GM12878 (cell line): ENCODE data around the gene CTBP1. TPM values are rescaled to one million over a fixed set of nuclear protein-coding genes. Genes with fewer than 3 reads are reported as not detected.

Experiments
- ATAC-seq: fragments of 200-7000 bp; cut with Tn5 transposase; 3 replicates; pipeline ENCODE4 v1.9.1; 2020; ENCODE audit warnings: mild to moderate bottlenecking, moderate library complexity
- BruUV-seq: library from RNA; stranded (reverse); fragments of 400-500 nt; replicated peaks from 2 replicates; lab custom pipeline; 2021; lab: Mats Ljungman, UMichigan
- CTCF ChIA-PET: fragments of 300-600 bp; sonication (Branson Sonifier 250); formaldehyde crosslinking; extraction: SDS; loops from one replicate; lab custom pipeline; 2021; ENCODE audit warnings: inconsistent platforms; lab: Yijun Ruan, JAX
- POLR2A ChIA-PET: fragments of 350-600 bp; formaldehyde crosslinking; extraction: SDS; loops from one replicate; lab custom pipeline; 2021; ENCODE audit warnings: inconsistent platforms; lab: Charles Lee
- RAD21 ChIA-PET: fragments of 300-600 bp; sonication (Branson Sonifier 250); formaldehyde crosslinking; loops from one replicate; lab custom pipeline; 2023; ENCODE audit warnings: antibody characterized with exemption; ENCODE audit not compliant: unreplicated experiment; lab: Charles Lee
- SMC1A ChIA-PET: fragments of 300-600 bp; sonication (Branson Sonifier 250); formaldehyde crosslinking; loops from one replicate; lab custom pipeline; 2023; ENCODE audit not compliant: unreplicated experiment, uncharacterized antibody; lab: Charles Lee
- DNase-seq: peaks from one replicate; pipeline ENCODE4 v3.0.0-alpha.2; 2011; ENCODE audit warnings: low read depth, low spot score
- FAIRE-seq: peaks from 3 replicates; lab custom pipeline; 2011; peaks lifted over from hg19 to GRCh38; lab: Jason Lieb, UNC
- H2AFZ ChIP-seq: 2 replicates; pipeline ENCODE4 v1.6.0; 2011; ENCODE audit warnings: low read depth, low read length, control low read depth; ENCODE audit not compliant: control insufficient read depth
- H3K27ac ChIP-seq: 2 replicates; pipeline ENCODE4 v1.5.1; 2011; ENCODE audit warnings: control low read depth; ENCODE audit not compliant: control insufficient read depth, insufficient read depth
- H3K27me3 ChIP-seq, 2 experiments: replicated peaks in 1 of 2; 2 replicates each; pipeline versions ENCODE4 v1.6.0 to v1.6.1; 2011; ENCODE audit warnings: low read length in 1 of 2; ENCODE audit not compliant: control insufficient read depth in 2 of 2, insufficient read depth in 2 of 2
- H3K36me3 ChIP-seq, 2 experiments: 2 replicates each; pipeline ENCODE4 v1.5.1; 2011; ENCODE audit warnings: low read length in 1 of 2; ENCODE audit not compliant: control insufficient read depth in 2 of 2, insufficient read depth in 2 of 2
- H3K4me1 ChIP-seq: 2 replicates; pipeline ENCODE4 v1.6.1; 2011; ENCODE audit warnings: mild to moderate bottlenecking, low read length, moderate library complexity, mixed read lengths; ENCODE audit not compliant: control insufficient read depth, insufficient read depth
- H3K4me2 ChIP-seq: 2 replicates; pipeline ENCODE4 v1.6.0; 2011; ENCODE audit warnings: control low read depth; ENCODE audit not compliant: control insufficient read depth, insufficient read depth
- H3K4me3 ChIP-seq: fragments of 200-600 bp; sonication (generic); 2 replicates; pipeline ENCODE4 v1.5.1; 2016
- H3K79me2 ChIP-seq: 2 replicates; pipeline ENCODE4 v1.6.0; 2011; ENCODE audit warnings: low read length; ENCODE audit not compliant: control insufficient read depth, insufficient read depth
- H3K9ac ChIP-seq: 2 replicates; pipeline ENCODE4 v1.8.0; 2011; ENCODE audit warnings: low read length, control low read depth, mixed read lengths; ENCODE audit not compliant: control insufficient read depth, insufficient read depth
- H3K9me3 ChIP-seq: replicated peaks from 3 replicates; pipeline ENCODE4 v1.5.1; 2011; ENCODE audit warnings: mild to moderate bottlenecking, low read length; ENCODE audit not compliant: control insufficient read depth, insufficient read depth
- H4K20me1 ChIP-seq: 2 replicates; pipeline ENCODE4 v1.6.0; 2011; ENCODE audit not compliant: control insufficient read depth, insufficient read depth
- CREB1 ChIP-seq: IDR thresholded peaks from 2 replicates; pipeline ENCODE4 v1.6.1; 2012; ENCODE audit warnings: low read depth, mild to moderate bottlenecking, inconsistent platforms
- KDM1A ChIP-seq: fragments of 200-600 bp; sonication (generic); IDR thresholded peaks from 2 replicates; pipeline ENCODE4 v1.6.1; 2016; ENCODE audit warnings: borderline replicate concordance
- MEF2A ChIP-seq: IDR thresholded peaks from 2 replicates; pipeline ENCODE4 v1.6.1; 2011; ENCODE audit warnings: low read depth, mild to moderate bottlenecking, low read length, moderate library complexity; ENCODE audit not compliant: insufficient read depth
- SIN3A ChIP-seq: IDR thresholded peaks from 2 replicates; pipeline ENCODE4 v1.6.1; 2012; ENCODE audit warnings: low read depth, low read length, improper control_type of control experiment
- SMAD1 ChIP-seq: fragments of 450-650 bp; IDR thresholded peaks from 2 replicates; pipeline ENCODE4 v1.6.1; 2018; ENCODE audit warnings: mild to moderate bottlenecking, low read depth; ENCODE audit not compliant: partially characterized antibody
- SMAD5 ChIP-seq: IDR thresholded peaks from 2 replicates; pipeline ENCODE4 v1.6.1; 2016; ENCODE audit warnings: antibody characterized with exemption, low read depth
- USF2 ChIP-seq: IDR thresholded peaks from 2 replicates; pipeline ENCODE4 v1.6.1; 2011; ENCODE audit warnings: low read depth, low read length, improper control_type of control experiment, borderline replicate concordance
- ZBED1 ChIP-seq: IDR thresholded peaks from 2 replicates; pipeline ENCODE4 v1.6.1; 2016; ENCODE audit warnings: borderline replicate concordance
- WGBS: methylation state at CpG from one replicate; pipeline ENCODE4 v1.1.6; 2016; ENCODE audit warnings: low lambda C conversion rate; ENCODE audit not compliant: insufficient replicate concordance, insufficient coverage; ENCODE audit errors: missing lambda C conversion rate; 5-methylcytosine and 5-hydroxymethylcytosine counted together
- in situ Hi-C: fragments of 300-500 bp; cut with MboI; formaldehyde crosslinking; loops from 9 replicates; pipeline ENCODE4 v1.14.3; 2018; ENCODE audit warnings: mixed read lengths
- intact Hi-C: fragments of 100-400 bp; cut with micrococcal nuclease; formaldehyde crosslinking; loops from one replicate; pipeline ENCODE4 v1.14.2; 2022; ENCODE audit not compliant: unreplicated experiment
- polyA plus RNA-seq, 11 experiments: library from polyadenylated mRNA; depleted of rRNA in 4 of 11; unstranded in 6 of 11; stranded (reverse) in 5 of 11; fragments of >200 nt; fragmentation: Nextera tagmentation in 4 of 11; fragmentation: Illumina TruSeq in 1 of 11; extraction: Ambion mirVana in 4 of 11; extraction: Trizol in 1 of 11; gene quantifications; 1 replicate in 1 of 11; 2 replicates in 10 of 11; pipeline versions ENCODE4 v1.2.1 to v1.2.3, GENCODE V29; 2011 to 2016; ENCODE audit warnings: inconsistent platforms in 2 of 11, missing spikeins in 2 of 11, low read depth in 1 of 11
- total RNA-seq, 4 experiments: library from RNA; depleted of rRNA in 3 of 4; stranded (reverse); fragments of >200 nt in 3 of 4; fragmentation: Illumina TruSeq in 1 of 4; extraction: Trizol in 1 of 4; gene quantifications; 2 replicates each; pipeline versions ENCODE4 v1.2.1 to v1.2.3, GENCODE V29; 2013 to 2021
- TF ChIP-seq, protein P1 (sequence below): fragments of 450-650 bp; IDR thresholded peaks from 2 replicates; pipeline ENCODE4 v1.6.1; 2016; ENCODE audit warnings: mild to moderate bottlenecking, moderate library complexity, borderline replicate concordance
- TF ChIP-seq, protein P2 (sequence below): IDR thresholded peaks from 2 replicates; pipeline ENCODE4 v1.6.1; 2012; ENCODE audit warnings: low read depth, low read length, improper control_type of control experiment
- TF ChIP-seq, protein P3 (sequence below): fragments of 450-650 bp; formaldehyde crosslinking; IDR thresholded peaks from 2 replicates; pipeline ENCODE4 v1.4.0; 2020; ENCODE audit warnings: mild to moderate bottlenecking, moderate library complexity

The CTBP1 gene
- total and polyA plus RNA-seq, 10 of the 15 experiments (the other 5 are each of a cell fraction or from before 2014, with no cell fraction given): 7.4 to 182 (median 63.1) TPM

DNA sequence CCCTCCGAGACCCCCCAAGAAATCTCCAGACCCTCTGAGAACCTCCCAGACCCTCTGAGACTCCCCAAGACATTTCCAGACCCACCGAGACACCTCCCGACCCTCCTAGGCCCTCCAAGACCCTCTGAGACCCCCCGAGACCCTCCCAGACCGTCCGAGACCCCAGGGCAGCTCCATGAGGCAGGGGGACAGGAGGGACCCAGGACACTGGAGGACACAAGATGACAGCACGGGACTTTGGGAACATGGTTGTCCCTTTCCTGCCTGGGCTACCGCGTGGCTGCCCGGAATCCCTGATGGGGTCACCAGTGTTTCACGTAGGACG lies 10.3 kb downstream of the CTBP1 start:
- ChIA-PET POLR2A (no interaction called here), CTCF (no interaction called here)

More for the DNA sequence above, 10.3 kb downstream of the CTBP1 start:
- Histone ChIP-seq H3K4me1 (no peaks in the 10 kb centered on the region), H3K36me3 (peaks cover 25 to 45% of the 10 kb centered on the region in 2 experiments), H4K20me1 (no peaks in the 10 kb centered on the region), H3K79me2 (peaks cover 21% of the 10 kb centered on the region), H3K9ac (no peak overlapping the region), H3K9me3 (no peaks in the 10 kb centered on the region), H3K4me2 (no peak overlapping the region), H2AFZ (no peak overlapping the region), H3K4me3 (no peak overlapping the region), H3K27ac (no peak overlapping the region), H3K27me3 (no peaks in the 10 kb centered on the region)
- no peak for TF ChIP-seq USF2
- no peak for TF ChIP-seq SMAD1
- TF ChIP-seq, protein P1, sequence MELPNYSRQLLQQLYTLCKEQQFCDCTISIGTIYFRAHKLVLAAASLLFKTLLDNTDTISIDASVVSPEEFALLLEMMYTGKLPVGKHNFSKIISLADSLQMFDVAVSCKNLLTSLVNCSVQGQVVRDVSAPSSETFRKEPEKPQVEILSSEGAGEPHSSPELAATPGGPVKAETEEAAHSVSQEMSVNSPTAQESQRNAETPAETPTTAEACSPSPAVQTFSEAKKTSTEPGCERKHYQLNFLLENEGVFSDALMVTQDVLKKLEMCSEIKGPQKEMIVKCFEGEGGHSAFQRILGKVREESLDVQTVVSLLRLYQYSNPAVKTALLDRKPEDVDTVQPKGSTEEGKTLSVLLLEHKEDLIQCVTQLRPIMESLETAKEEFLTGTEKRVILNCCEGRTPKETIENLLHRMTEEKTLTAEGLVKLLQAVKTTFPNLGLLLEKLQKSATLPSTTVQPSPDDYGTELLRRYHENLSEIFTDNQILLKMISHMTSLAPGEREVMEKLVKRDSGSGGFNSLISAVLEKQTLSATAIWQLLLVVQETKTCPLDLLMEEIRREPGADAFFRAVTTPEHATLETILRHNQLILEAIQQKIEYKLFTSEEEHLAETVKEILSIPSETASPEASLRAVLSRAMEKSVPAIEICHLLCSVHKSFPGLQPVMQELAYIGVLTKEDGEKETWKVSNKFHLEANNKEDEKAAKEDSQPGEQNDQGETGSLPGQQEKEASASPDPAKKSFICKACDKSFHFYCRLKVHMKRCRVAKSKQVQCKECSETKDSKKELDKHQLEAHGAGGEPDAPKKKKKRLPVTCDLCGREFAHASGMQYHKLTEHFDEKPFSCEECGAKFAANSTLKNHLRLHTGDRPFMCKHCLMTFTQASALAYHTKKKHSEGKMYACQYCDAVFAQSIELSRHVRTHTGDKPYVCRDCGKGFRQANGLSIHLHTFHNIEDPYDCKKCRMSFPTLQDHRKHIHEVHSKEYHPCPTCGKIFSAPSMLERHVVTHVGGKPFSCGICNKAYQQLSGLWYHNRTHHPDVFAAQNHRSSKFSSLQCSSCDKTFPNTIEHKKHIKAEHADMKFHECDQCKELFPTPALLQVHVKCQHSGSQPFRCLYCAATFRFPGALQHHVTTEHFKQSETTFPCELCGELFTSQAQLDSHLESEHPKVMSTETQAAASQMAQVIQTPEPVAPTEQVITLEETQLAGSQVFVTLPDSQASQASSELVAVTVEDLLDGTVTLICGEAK: no peak
- no peak for TF ChIP-seq CREB1
- no peak for TF ChIP-seq ZBED1
- TF ChIP-seq, protein P2, sequence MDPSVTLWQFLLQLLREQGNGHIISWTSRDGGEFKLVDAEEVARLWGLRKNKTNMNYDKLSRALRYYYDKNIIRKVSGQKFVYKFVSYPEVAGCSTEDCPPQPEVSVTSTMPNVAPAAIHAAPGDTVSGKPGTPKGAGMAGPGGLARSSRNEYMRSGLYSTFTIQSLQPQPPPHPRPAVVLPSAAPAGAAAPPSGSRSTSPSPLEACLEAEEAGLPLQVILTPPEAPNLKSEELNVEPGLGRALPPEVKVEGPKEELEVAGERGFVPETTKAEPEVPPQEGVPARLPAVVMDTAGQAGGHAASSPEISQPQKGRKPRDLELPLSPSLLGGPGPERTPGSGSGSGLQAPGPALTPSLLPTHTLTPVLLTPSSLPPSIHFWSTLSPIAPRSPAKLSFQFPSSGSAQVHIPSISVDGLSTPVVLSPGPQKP: no peak
- no peak for TF ChIP-seq SIN3A
- no peak for TF ChIP-seq MEF2A
- TF ChIP-seq SMAD5: no peak
- TF ChIP-seq, protein P3, sequence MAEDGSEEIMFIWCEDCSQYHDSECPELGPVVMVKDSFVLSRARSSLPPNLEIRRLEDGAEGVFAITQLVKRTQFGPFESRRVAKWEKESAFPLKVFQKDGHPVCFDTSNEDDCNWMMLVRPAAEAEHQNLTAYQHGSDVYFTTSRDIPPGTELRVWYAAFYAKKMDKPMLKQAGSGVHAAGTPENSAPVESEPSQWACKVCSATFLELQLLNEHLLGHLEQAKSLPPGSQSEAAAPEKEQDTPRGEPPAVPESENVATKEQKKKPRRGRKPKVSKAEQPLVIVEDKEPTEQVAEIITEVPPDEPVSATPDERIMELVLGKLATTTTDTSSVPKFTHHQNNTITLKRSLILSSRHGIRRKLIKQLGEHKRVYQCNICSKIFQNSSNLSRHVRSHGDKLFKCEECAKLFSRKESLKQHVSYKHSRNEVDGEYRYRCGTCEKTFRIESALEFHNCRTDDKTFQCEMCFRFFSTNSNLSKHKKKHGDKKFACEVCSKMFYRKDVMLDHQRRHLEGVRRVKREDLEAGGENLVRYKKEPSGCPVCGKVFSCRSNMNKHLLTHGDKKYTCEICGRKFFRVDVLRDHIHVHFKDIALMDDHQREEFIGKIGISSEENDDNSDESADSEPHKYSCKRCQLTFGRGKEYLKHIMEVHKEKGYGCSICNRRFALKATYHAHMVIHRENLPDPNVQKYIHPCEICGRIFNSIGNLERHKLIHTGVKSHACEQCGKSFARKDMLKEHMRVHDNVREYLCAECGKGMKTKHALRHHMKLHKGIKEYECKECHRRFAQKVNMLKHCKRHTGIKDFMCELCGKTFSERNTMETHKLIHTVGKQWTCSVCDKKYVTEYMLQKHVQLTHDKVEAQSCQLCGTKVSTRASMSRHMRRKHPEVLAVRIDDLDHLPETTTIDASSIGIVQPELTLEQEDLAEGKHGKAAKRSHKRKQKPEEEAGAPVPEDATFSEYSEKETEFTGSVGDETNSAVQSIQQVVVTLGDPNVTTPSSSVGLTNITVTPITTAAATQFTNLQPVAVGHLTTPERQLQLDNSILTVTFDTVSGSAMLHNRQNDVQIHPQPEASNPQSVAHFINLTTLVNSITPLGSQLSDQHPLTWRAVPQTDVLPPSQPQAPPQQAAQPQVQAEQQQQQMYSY (CRISPR knock-in tag): no peak
- no peak for TF ChIP-seq KDM1A
- no peak for DNase-seq
- RAD21 ChIA-PET: no interaction called here
- no TSS peak for BruUV-seq
- SMC1A ChIA-PET: no interaction called here
- no peak for FAIRE-seq
- intact Hi-C loops (no loop called here), in situ Hi-C loops (no loop called here)
- no peak for ATAC-seq
- WGBS: 90% methylated on average over 12 of the region's 12 CpGs
